ENCODE measurements around the gene GAMT. TPM values are rescaled to one million over a fixed set of nuclear protein-coding genes. Genes with fewer than 3 reads are reported as not detected.

Gene GAMT
- total RNA-seq, 4 donors from 2014 or later: 43.8 to 120 (median 94.4) TPM

DNA sequence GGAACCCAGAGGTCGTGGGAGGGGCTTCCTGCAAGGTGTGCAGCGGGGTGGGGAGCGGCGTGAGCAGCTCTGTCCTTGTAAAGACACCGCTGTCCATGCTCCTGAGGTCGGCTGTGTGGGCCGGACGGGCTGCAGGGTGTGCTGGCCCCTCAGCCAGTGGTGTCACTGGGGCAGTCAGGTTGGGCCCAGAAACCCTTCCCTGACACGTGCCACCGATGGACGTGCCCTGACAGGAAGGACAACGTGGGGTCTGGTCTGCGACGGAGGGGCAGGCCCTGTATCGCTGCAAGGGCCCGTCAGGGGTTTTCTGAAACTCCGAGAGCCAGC is 32.7 kb upstream of the GAMT start:
- Histone ChIP-seq H3K4me3 (no peak overlapping the region), H3K4me1 (peaks cover 0 to 6% (median 5%) of the 10 kb centered on the region in 4 donors), H3K9me3 (no peaks in the 10 kb centered on the region), H3K36me3 (peaks cover 6 to 74% (median 26%) of the 10 kb centered on the region in 3 donors), H3K27ac (no peak overlapping the region), H3K27me3 (no peaks in the 10 kb centered on the region)
- DNase-seq (ENCODE audit: low spot score in 2 of 2): no peak
- 89 to 90% methylated on average over 13 to 17 of the region's 17 CpGs for WGBS, 2 donors
- TF ChIP-seq, protein P1, sequence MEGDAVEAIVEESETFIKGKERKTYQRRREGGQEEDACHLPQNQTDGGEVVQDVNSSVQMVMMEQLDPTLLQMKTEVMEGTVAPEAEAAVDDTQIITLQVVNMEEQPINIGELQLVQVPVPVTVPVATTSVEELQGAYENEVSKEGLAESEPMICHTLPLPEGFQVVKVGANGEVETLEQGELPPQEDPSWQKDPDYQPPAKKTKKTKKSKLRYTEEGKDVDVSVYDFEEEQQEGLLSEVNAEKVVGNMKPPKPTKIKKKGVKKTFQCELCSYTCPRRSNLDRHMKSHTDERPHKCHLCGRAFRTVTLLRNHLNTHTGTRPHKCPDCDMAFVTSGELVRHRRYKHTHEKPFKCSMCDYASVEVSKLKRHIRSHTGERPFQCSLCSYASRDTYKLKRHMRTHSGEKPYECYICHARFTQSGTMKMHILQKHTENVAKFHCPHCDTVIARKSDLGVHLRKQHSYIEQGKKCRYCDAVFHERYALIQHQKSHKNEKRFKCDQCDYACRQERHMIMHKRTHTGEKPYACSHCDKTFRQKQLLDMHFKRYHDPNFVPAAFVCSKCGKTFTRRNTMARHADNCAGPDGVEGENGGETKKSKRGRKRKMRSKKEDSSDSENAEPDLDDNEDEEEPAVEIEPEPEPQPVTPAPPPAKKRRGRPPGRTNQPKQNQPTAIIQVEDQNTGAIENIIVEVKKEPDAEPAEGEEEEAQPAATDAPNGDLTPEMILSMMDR (IDR thresholded peaks at IDR 0.05): no peak
- TF ChIP-seq POLR2A (IDR thresholded peaks at IDR 0.05) (no peak), EP300 (IDR thresholded peaks at IDR 0.05) (no peak)

DNA sequence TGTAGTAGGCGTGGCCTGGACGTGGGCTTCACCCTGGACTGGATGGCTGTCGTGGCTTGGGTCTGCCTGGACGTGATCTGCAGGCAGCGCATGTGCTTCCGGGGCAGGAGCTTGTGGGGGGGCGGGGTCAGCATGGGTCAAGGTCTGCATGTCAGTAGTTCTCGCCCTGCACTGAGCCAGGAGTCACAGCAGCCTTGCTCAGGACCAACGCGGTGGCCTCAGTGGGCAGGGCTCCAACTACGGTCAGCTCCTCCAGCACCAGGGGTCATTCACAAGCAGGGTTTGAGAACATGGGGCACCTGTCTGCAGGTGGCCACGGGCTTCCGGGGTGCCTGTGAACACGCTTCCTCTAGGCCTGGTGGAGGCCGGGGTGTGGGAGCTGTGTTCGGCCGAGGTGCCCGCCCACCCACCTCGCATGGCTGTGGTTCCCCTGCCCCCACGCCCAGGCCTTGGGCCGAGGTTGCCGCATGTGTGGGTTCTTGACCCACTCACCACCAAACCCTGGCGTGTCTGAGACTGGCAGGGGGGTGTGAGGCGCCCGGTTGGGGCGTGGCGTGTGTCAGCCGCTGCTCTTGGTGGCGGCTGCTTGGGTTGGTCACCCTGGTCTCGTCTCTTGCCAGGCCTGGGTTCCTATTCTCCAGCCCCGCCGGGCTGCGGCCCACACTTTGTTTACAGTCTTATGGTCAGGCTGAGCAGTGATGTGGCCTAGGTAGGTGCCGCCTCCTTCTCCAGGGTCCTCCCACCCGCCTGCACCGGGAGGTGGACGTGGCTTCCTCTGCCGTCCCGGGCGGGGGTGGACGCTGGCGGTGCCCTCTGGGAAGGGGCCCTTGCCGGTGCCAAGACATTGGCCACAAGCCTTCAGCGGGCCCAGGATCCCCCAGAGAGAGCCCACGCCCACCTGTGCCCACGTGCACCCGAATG is 32.0 kb upstream of the GAMT start:
- WGBS, 2 donors: 85% methylated on average over 31 to 33 of the region's 47 CpGs
- peaks cover 6 to 80% (median 28%) of the 10 kb centered on the region in 3 donors for H3K36me3 ChIP-seq
- peaks cover 0 to 5% (median 2%) of the 10 kb centered on the region in 4 donors for H3K4me1 ChIP-seq
- no peak overlapping the region for H3K4me3 ChIP-seq
- H3K27ac ChIP-seq: peak overlapping the region in 1 of 4 donors; percentile 0
- no peak for DNase-seq (ENCODE audit: low spot score in 2 of 2)
- H3K27me3 ChIP-seq: no peaks in the 10 kb centered on the region
- no peaks in the 10 kb centered on the region for H3K9me3 ChIP-seq
- TF ChIP-seq, protein P1 (IDR thresholded peaks at IDR 0.05): no peak
- no peak for TF ChIP-seq EP300 (IDR thresholded peaks at IDR 0.05)
- no peak for TF ChIP-seq POLR2A (IDR thresholded peaks at IDR 0.05)

DNA sequence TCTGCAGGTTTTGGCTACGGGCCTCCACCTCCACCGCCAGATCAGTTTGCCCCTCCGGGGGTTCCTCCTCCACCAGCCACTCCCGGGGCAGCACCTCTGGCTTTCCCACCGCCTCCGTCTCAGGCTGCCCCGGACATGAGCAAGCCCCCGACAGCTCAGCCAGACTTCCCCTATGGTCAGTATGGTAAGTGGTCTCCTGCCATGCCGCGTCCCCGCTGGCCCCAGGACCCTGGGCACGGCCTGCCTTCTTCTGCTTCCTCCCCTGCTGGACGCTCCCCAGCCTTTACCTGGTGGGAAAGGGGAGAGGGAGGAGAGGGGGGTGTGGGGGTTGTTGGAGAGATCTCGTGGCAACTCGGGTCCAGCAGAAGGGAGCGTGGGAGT is 31.2 kb upstream of the GAMT start:
- WGBS, 2 donors: 92 to 94% methylated on average over 16 of the region's 16 CpGs
- no peak overlapping the region for H3K4me3 ChIP-seq
- no peak for DNase-seq (ENCODE audit: low spot score in 2 of 2)
- H3K4me1 ChIP-seq: peaks cover 0 to under 1% (median 0%) of the 10 kb centered on the region in 4 donors
- H3K27ac ChIP-seq: no peak overlapping the region
- H3K9me3 ChIP-seq: no peaks in the 10 kb centered on the region
- peaks cover 6 to 89% (median 28%) of the 10 kb centered on the region in 3 donors for H3K36me3 ChIP-seq
- no peaks in the 10 kb centered on the region for H3K27me3 ChIP-seq
- TF ChIP-seq POLR2A (IDR thresholded peaks at IDR 0.05) (no peak), EP300 (IDR thresholded peaks at IDR 0.05) (no peak)
- TF ChIP-seq, protein P1 (IDR thresholded peaks at IDR 0.05): no peak

DNA sequence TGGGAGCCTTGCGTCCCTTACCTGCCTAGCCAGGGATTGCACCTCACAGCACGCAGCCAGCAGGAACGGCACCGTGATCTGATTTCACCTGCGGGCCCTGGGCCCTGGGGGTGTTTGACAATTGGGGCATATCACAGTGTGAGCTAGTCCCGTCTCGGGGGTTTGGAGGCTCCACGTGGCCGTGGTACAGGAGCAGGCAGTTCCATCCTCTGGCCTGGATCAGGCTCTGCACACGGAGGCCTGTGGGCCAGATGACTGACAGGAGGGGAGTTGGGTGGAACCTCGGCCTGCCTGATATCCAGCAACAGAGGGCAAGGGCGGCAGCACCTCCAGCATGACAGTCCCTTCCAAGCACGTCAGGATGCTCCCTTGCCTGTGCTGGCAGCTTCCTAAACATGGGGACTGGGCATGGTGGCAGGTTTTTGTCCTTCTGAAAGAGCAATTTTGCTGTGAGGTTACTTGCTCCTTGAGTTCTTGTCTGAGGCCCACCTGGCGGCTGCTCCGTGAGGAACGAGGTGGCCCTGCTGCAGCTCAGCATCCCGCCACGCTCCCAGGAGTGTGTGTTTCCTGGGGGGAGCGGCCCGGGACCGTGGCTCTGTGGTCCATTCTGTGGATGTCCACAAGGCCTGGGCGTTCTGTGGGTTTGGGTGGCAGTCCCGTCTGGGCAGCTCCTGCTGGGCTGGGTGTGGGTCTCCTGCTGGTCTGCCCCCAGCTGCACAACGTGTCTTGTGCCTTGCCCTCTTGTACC is 30.6 kb upstream of the GAMT start:
- WGBS, 2 donors: 81 to 91% methylated on average over 22 to 24 of the region's 24 CpGs

More for the DNA sequence above, 30.6 kb upstream of the GAMT start:
- Histone ChIP-seq H3K4me3 (no peak overlapping the region), H3K27me3 (no peaks in the 10 kb centered on the region), H3K27ac (no peak overlapping the region), H3K9me3 (no peaks in the 10 kb centered on the region), H3K4me1 (no peaks in the 10 kb centered on the region), H3K36me3 (peaks cover 6 to 94% (median 28%) of the 10 kb centered on the region in 3 donors)
- no peak for DNase-seq (ENCODE audit: low spot score in 2 of 2)
- no peak for TF ChIP-seq EP300 (IDR thresholded peaks at IDR 0.05)
- TF ChIP-seq, protein P1 (IDR thresholded peaks at IDR 0.05): no peak
- no peak for TF ChIP-seq POLR2A (IDR thresholded peaks at IDR 0.05)
